Stimulated activated naive CD8-positive, alpha-beta T cell treated with anti-CD3 and anti-CD28 coated beads, Interleukin-15, amount 100 ng/mL, for 72 hours (primary cell): Measurements from ENCODE around the gene TBC1D30.
"Not testable (repeated sequence)": the region's sequence is repeated elsewhere in the genome, so short reads cannot be mapped to it uniquely, and the experiment has no call there.

Experiments
- ATAC-seq: fragments of 150-1000 bp; cut with Tn5 transposase; 2 replicates; pipeline ENCODE4 v1.10.0; 2021; ENCODE audit warnings: mild to moderate bottlenecking, moderate library complexity
- DNase-seq, 2 donors: peaks; one replicate each; pipeline ENCODE4 v3.0.0; 2021 to 2022
- H3K27ac Mint-ChIP-seq, 2 donors: one replicate each; pipeline ENCODE4 v1.8.0; 2022; ENCODE audit warnings: mild to moderate bottlenecking in 2 of 2, mixed read lengths in 2 of 2, moderate library complexity in 2 of 2
- H3K27me3 Mint-ChIP-seq: one replicate; pipeline ENCODE4 v1.8.0; 2022; ENCODE audit warnings: mixed read lengths
- H3K4me1 Mint-ChIP-seq: one replicate; pipeline ENCODE4 v1.8.0; 2022; ENCODE audit warnings: mild to moderate bottlenecking, mixed read lengths
- H3K4me3 Mint-ChIP-seq, 2 donors: one replicate each; pipeline ENCODE4 v1.8.0; 2022; ENCODE audit warnings: mild to moderate bottlenecking in 2 of 2, mixed read lengths in 2 of 2, moderate library complexity in 1 of 2
- H3K9me3 Mint-ChIP-seq, 2 donors: one replicate each; pipeline ENCODE4 v1.8.0; 2022; ENCODE audit warnings: mixed read lengths in 2 of 2

TBC1D30 gene

GRCh38 chr12:64797156-64797555 lies 27.3 kb upstream of the TBC1D30 start:
- Mint-ChIP-seq H3K4me1 (no peaks in the 10 kb centered on the region), H3K9me3 (no peaks in the 10 kb centered on the region), H3K27me3 (peaks cover 15% of the 10 kb centered on the region), H3K27ac (no peak overlapping the region), H3K4me3 (no peak overlapping the region)
- no peak for ATAC-seq
- no peak for DNase-seq

- H3K4me3 Mint-ChIP-seq = no peak overlapping the region
- no peak overlapping the region for H3K27ac Mint-ChIP-seq
- no peaks in the 10 kb centered on the region for H3K9me3 Mint-ChIP-seq
- H3K4me1 Mint-ChIP-seq = no peaks in the 10 kb centered on the region
- ATAC-seq = no peak
- H3K27me3 Mint-ChIP-seq = peaks cover 15% of the 10 kb centered on the region
- DNase-seq = no peak
Observed at GRCh38 chr12:64798165-64798564, 26.3 kb upstream of the TBC1D30 start.

- Mint-ChIP-seq H3K27ac (no peak overlapping the region), H3K9me3 (no peaks in the 10 kb centered on the region), H3K4me3 (no peak overlapping the region), H3K27me3 (peaks cover 27% of the 10 kb centered on the region), H3K4me1 (no peaks in the 10 kb centered on the region)
- no peak for ATAC-seq
- DNase-seq = no peak
Observed at GRCh38 chr12:64800640-64801039, 23.8 kb upstream of the TBC1D30 start.

GRCh38 chr12:64801381-64801780 lies 23.1 kb upstream of the TBC1D30 start:
- Mint-ChIP-seq H3K4me1 (no peaks in the 10 kb centered on the region), H3K27ac (no peak overlapping the region), H3K27me3 (peaks cover 30% of the 10 kb centered on the region), H3K4me3 (no peak overlapping the region), H3K9me3 (no peaks in the 10 kb centered on the region)
- ATAC-seq (no peak), DNase-seq (no peak)

GRCh38 chr12:64802180-64802775 lies 22.2 kb upstream of the TBC1D30 start:
- not testable (repeated sequence) for H3K9me3 Mint-ChIP-seq, H3K27ac Mint-ChIP-seq, H3K4me3 Mint-ChIP-seq, H3K4me1 Mint-ChIP-seq
- ATAC-seq (peak; percentile 69), DNase-seq (peak; percentile 56 to 57)
- H3K27me3 Mint-ChIP-seq = peaks cover 39% of the 10 kb centered on the region

- Mint-ChIP-seq H3K27me3 (peaks cover 41% of the 10 kb centered on the region), H3K4me3 (no peak overlapping the region), H3K9me3 (peaks cover 7 to 9% of the 10 kb centered on the region in 2 donors), H3K27ac (no peak overlapping the region), H3K4me1 (peaks cover 7% of the 10 kb centered on the region)
- DNase-seq (no peak), ATAC-seq (no peak)
Observed at GRCh38 chr12:64806173-64806572, 18.3 kb upstream of the TBC1D30 start.

- H3K9me3 Mint-ChIP-seq = peaks cover 7 to 9% of the 10 kb centered on the region in 2 donors
- peaks cover 40% of the 10 kb centered on the region for H3K27me3 Mint-ChIP-seq
- H3K4me1 Mint-ChIP-seq = peaks cover 7% of the 10 kb centered on the region
- H3K27ac Mint-ChIP-seq = no peak overlapping the region
- ATAC-seq (no peak), DNase-seq (no peak)
- H3K4me3 Mint-ChIP-seq = no peak overlapping the region
Observed at GRCh38 chr12:64806593-64807460, 17.6 kb upstream of the TBC1D30 start.

- Mint-ChIP-seq H3K4me1 (peaks cover 7% of the 10 kb centered on the region), H3K27me3 (peaks cover 40% of the 10 kb centered on the region)
Observed at GRCh38 chr12:64808110-64808509, 16.3 kb upstream of the TBC1D30 start.

GRCh38 chr12:64810831-64811230 lies 13.6 kb upstream of the TBC1D30 start:
- peaks cover 7% of the 10 kb centered on the region for H3K4me1 Mint-ChIP-seq
- peaks cover 7 to 9% of the 10 kb centered on the region in 2 donors for H3K9me3 Mint-ChIP-seq
- H3K27me3 Mint-ChIP-seq = peaks cover 28% of the 10 kb centered on the region
- DNase-seq (no peak), ATAC-seq (no peak)
- no peak overlapping the region for H3K4me3 Mint-ChIP-seq
- H3K27ac Mint-ChIP-seq = no peak overlapping the region

More at GRCh38 chr12:64808110-64808509, 16.3 kb upstream of the TBC1D30 start:
- Mint-ChIP-seq H3K4me3 (no peak overlapping the region), H3K27ac (no peak overlapping the region), H3K9me3 (peaks cover 7 to 9% of the 10 kb centered on the region in 2 donors)
- DNase-seq (no peak), ATAC-seq (no peak)

- no peak for DNase-seq
- no peak for ATAC-seq
- Mint-ChIP-seq H3K9me3 (no peaks in the 10 kb centered on the region), H3K4me1 (no peaks in the 10 kb centered on the region), H3K27me3 (peaks cover 8% of the 10 kb centered on the region), H3K4me3 (no peak overlapping the region), H3K27ac (no peak overlapping the region)
Observed at GRCh38 chr12:64813723-64814122, 10.7 kb upstream of the TBC1D30 start.

- Mint-ChIP-seq H3K4me1 (no peaks in the 10 kb centered on the region), H3K9me3 (no peaks in the 10 kb centered on the region), H3K4me3 (no peak overlapping the region), H3K27ac (no peak overlapping the region), H3K27me3 (peaks cover 8% of the 10 kb centered on the region)
- DNase-seq (no peak), ATAC-seq (no peak)
Observed at GRCh38 chr12:64814432-64814831, 10.0 kb upstream of the TBC1D30 start.

GRCh38 chr12:64819816-64820402 lies 4.5 kb upstream of the TBC1D30 start:
- DNase-seq (no peak), ATAC-seq (no peak)
- Mint-ChIP-seq H3K27ac (no peak overlapping the region), H3K4me1 (peaks cover 9% of the 10 kb centered on the region), H3K9me3 (no peaks in the 10 kb centered on the region), H3K27me3 (peaks cover 19% of the 10 kb centered on the region), H3K4me3 (no peak overlapping the region)

- Mint-ChIP-seq H3K4me1 (peaks cover 15% of the 10 kb centered on the region), H3K9me3 (no peaks in the 10 kb centered on the region), H3K4me3 (no peak overlapping the region), H3K27me3 (peaks cover 26% of the 10 kb centered on the region), H3K27ac (peak overlapping the region in 1 of 2 donors; percentile 74)
- no peak for ATAC-seq
- no peak for DNase-seq
Observed at GRCh38 chr12:64820593-64820992, 3.9 kb upstream of the TBC1D30 start.

GRCh38 chr12:64821116-64821630 lies 3.3 kb upstream of the TBC1D30 start:
- DNase-seq = no peak
- no peak for ATAC-seq
- Mint-ChIP-seq H3K4me3 (no peak overlapping the region), H3K27ac (no peak overlapping the region), H3K27me3 (peaks cover 32% of the 10 kb centered on the region), H3K9me3 (no peaks in the 10 kb centered on the region), H3K4me1 (peaks cover 21% of the 10 kb centered on the region)

GRCh38 chr12:64824130-64824499 lies 332 bp upstream of the TBC1D30 start:
- peak; percentile 24 for ATAC-seq

More at GRCh38 chr12:64824130-64824499, 332 bp upstream of the TBC1D30 start:
- peaks cover 26% of the 10 kb centered on the region for H3K4me1 Mint-ChIP-seq
- H3K9me3 Mint-ChIP-seq = no peaks in the 10 kb centered on the region
- peak overlapping the region; percentile 82 to 94 for H3K4me3 Mint-ChIP-seq
- DNase-seq = no peak
- H3K27me3 Mint-ChIP-seq = peaks cover 62% of the 10 kb centered on the region
- H3K27ac Mint-ChIP-seq = no peak overlapping the region
